Sigmoid colon (tissue), 7 donors: ENCODE results near the gene NDST4. TPM values are rescaled to one million over a fixed set of nuclear protein-coding genes. Genes with fewer than 3 reads are reported as not detected.

Experiments
- DNase-seq: peaks from one replicate; pipeline ENCODE4 v3.0.0-alpha.2; 2019
- H3K27ac ChIP-seq, 4 donors: fragments of 200-600 bp; sonication (generic); one replicate each; pipeline ENCODE4 v1.5.1; 2016 to 2019; ENCODE audit warnings: mild to moderate bottlenecking in 1 of 4
- H3K27me3 ChIP-seq, 3 donors: fragments of 200-600 bp; sonication (generic); one replicate each; pipeline ENCODE4 v1.5.1; 2019; ENCODE audit warnings: mild to moderate bottlenecking in 1 of 3
- H3K36me3 ChIP-seq, 4 donors: fragments of 200-600 bp; sonication (generic); one replicate each; pipeline ENCODE4 v1.5.1; 2016 to 2019
- H3K4me1 ChIP-seq, 4 donors: fragments of 200-600 bp; sonication (generic); one replicate each; pipeline ENCODE4 v1.5.1; 2017 to 2019
- H3K4me3 ChIP-seq, 4 donors: fragments of 200-600 bp; sonication (generic); one replicate each; pipeline ENCODE4 v1.5.1; 2017 to 2019; ENCODE audit warnings: mild to moderate bottlenecking in 2 of 4, moderate library complexity in 1 of 4
- H3K9me3 ChIP-seq, 4 donors: fragments of 200-600 bp in 3 of 4; sonication (generic) in 3 of 4; one replicate each; pipeline versions ENCODE4 v1.5.1 to v1.6.1; 2013 to 2019
- CTCF ChIP-seq, 4 experiments: fragments of 450-650 bp in 3 of 4; fragments of 200-600 bp in 1 of 4; IDR thresholded peaks; one replicate each; pipeline ENCODE4 v1.5.1; 2016 to 2019; ENCODE audit warnings: antibody characterized with exemption in 4 of 4, mild to moderate bottlenecking in 3 of 4, moderate library complexity in 2 of 4
- EP300 ChIP-seq, 4 donors: sonication (generic); formaldehyde crosslinking; IDR thresholded peaks; one replicate each; pipeline ENCODE4 v1.6.1; 2017; ENCODE audit warnings: antibody characterized with exemption in 4 of 4
- POLR2A ChIP-seq, 2 donors: fragments of 450-650 bp; IDR thresholded peaks; one replicate each; pipeline ENCODE4 v1.6.1; 2016; ENCODE audit warnings: antibody characterized with exemption in 2 of 2, mild to moderate bottlenecking in 2 of 2, moderate library complexity in 2 of 2
- POLR2AphosphoS5 ChIP-seq, 4 donors: sonication (generic); formaldehyde crosslinking; IDR thresholded peaks; one replicate each; pipeline ENCODE4 v1.6.1; 2017; ENCODE audit warnings: antibody characterized with exemption in 4 of 4
- WGBS, 2 donors: extraction: QIAGEN DNeasy Blood & Tissue Kit; methylation state at CpG; one replicate each; pipeline ENCODE4 v1.1.7; 2013; 5-methylcytosine and 5-hydroxymethylcytosine counted together
- intact Hi-C: fragments of 100-400 bp; cut with DNase I; formaldehyde crosslinking; loops from one replicate; pipeline ENCODE4 v1.15.1; 2023
- polyA plus RNA-seq, 3 donors: library from polyadenylated mRNA; stranded (reverse); fragments of 200-250 nt; gene quantifications; one replicate each; pipeline ENCODE4 v1.2.3, GENCODE V29; 2013
- total RNA-seq, 4 donors: library from RNA; depleted of rRNA; stranded (reverse); fragments of >200 nt; gene quantifications; one replicate each; pipeline ENCODE4 v1.1.0, GENCODE V29; 2016
- donor health status: healthy with polysubstance abuse.
- donor health status: Bipolar disorder and iron deficiency.
- donor health status: healthy.

The NDST4 gene
- total and polyA plus RNA-seq, 7 donors, result 0.03 to 1.1 (median 0.54) TPM; not detected in 2

GRCh38 chr4:114907568-114907967 lies 205.9 kb downstream of the NDST4 start:
- WGBS, 2 donors, result 7 to 47% methylated on average over 2 of the region's 2 CpGs
- DNase-seq, result no peak
- no peak for TF ChIP-seq POLR2AphosphoS5 (IDR thresholded peaks at IDR 0.05)
- TF ChIP-seq CTCF (IDR thresholded peaks at IDR 0.05), result no peak
- no peak for TF ChIP-seq POLR2A (IDR thresholded peaks at IDR 0.05)
- no peak for TF ChIP-seq EP300 (IDR thresholded peaks at IDR 0.05)
- Histone ChIP-seq H3K4me3 (no peak overlapping the region), H3K9me3 (no peaks in the 10 kb centered on the region), H3K36me3 (no peaks in the 10 kb centered on the region), H3K4me1 (no peaks in the 10 kb centered on the region), H3K27ac (no peak overlapping the region), H3K27me3 (no peaks in the 10 kb centered on the region)
- intact Hi-C loops, result no loop called here

GRCh38 chr4:114905017-114905416 lies 208.4 kb downstream of the NDST4 start:
- no peaks in the 10 kb centered on the region for H3K9me3 ChIP-seq
- no peaks in the 10 kb centered on the region for H3K4me1 ChIP-seq
- no peak for DNase-seq
- H3K27me3 ChIP-seq, result no peaks in the 10 kb centered on the region
- no peak for TF ChIP-seq POLR2AphosphoS5 (IDR thresholded peaks at IDR 0.05)
- TF ChIP-seq POLR2A (IDR thresholded peaks at IDR 0.05), result no peak
- TF ChIP-seq CTCF (IDR thresholded peaks at IDR 0.05), result no peak
- no peak for TF ChIP-seq EP300 (IDR thresholded peaks at IDR 0.05)
- intact Hi-C loops, result no loop called here
- no peaks in the 10 kb centered on the region for H3K36me3 ChIP-seq
- H3K4me3 ChIP-seq, result no peak overlapping the region
- no peak overlapping the region for H3K27ac ChIP-seq

- TF ChIP-seq POLR2AphosphoS5 (IDR thresholded peaks at IDR 0.05) (no peak), CTCF (IDR thresholded peaks at IDR 0.05) (no peak), EP300 (IDR thresholded peaks at IDR 0.05) (no peak), POLR2A (IDR thresholded peaks at IDR 0.05) (no peak)
- DNase-seq, result no peak
- no peaks in the 10 kb centered on the region for H3K9me3 ChIP-seq
- H3K27ac ChIP-seq, result no peak overlapping the region
- intact Hi-C loops, result no loop called here
- 85 to 87% methylated on average over 4 of the region's 4 CpGs for WGBS, 2 donors
- no peaks in the 10 kb centered on the region for H3K27me3 ChIP-seq
- no peaks in the 10 kb centered on the region for H3K36me3 ChIP-seq
- no peak overlapping the region for H3K4me3 ChIP-seq
- H3K4me1 ChIP-seq, result no peaks in the 10 kb centered on the region
These were observed 212.5 kb downstream of the NDST4 start for GRCh38 chr4:114900934-114901333.

DNA sequence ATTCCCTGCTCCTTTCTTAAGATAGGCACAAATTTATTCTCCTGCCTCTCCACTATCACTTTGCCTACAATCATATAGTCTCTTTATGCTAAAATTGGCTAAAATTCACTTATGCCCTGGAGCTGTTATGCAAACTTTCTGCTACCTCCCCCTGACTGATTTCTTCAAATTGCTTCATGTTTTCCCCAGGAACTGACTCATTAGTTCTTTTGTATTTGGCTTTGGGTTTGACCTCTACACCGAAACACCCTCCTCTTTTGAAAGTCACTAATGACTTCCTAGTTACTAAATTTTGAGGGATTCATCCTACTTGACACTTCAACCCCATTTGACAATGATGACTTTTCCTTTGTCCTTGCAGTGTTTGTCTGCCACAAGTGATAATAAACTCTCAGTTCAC lies 222.6 kb downstream of the NDST4 start:
- Histone ChIP-seq H3K9me3 (no peaks in the 10 kb centered on the region), H3K4me1 (no peaks in the 10 kb centered on the region), H3K4me3 (no peak overlapping the region), H3K27ac (no peak overlapping the region), H3K27me3 (no peaks in the 10 kb centered on the region), H3K36me3 (no peaks in the 10 kb centered on the region)
- intact Hi-C loops, result no loop called here
- WGBS, 2 donors, result 63 to 81% methylated on average over 1 of the region's 1 CpG
- no peak for TF ChIP-seq POLR2AphosphoS5 (IDR thresholded peaks at IDR 0.05)
- TF ChIP-seq EP300 (IDR thresholded peaks at IDR 0.05), result no peak
- no peak for TF ChIP-seq POLR2A (IDR thresholded peaks at IDR 0.05)
- TF ChIP-seq CTCF (IDR thresholded peaks at IDR 0.05), result no peak
- DNase-seq, result no peak

DNA sequence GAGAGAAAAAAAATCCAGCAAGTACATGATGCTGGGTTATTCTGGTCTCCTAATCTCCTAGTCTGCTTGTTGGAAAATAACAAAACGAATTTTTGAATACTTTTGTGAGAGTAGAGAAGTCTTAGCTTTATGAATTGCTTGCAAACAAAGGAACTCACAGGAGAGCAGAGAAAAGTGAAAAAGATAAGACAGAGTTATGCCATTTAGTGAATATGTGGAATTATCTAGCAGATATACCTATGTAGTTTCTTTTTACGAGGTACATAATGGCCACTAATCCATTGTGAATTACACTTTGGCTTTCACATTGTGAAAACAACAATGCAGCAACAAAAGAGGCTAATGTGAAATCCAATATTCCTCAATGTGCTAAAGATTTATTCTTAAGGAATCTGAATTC lies 226.7 kb downstream of the NDST4 start:
- Histone ChIP-seq H3K4me3 (no peak overlapping the region), H3K27me3 (no peaks in the 10 kb centered on the region), H3K36me3 (no peaks in the 10 kb centered on the region), H3K9me3 (no peaks in the 10 kb centered on the region), H3K4me1 (no peaks in the 10 kb centered on the region), H3K27ac (no peak overlapping the region)
- no peak for DNase-seq
- 20 to 69% methylated on average over 2 of the region's 2 CpGs for WGBS, 2 donors
- intact Hi-C loops, result no loop called here
- no peak for TF ChIP-seq EP300 (IDR thresholded peaks at IDR 0.05)
